Psoas muscle (tissue), 8 donors: ENCODE measurements around the gene SCNN1B. TPM values are rescaled to one million over a fixed set of nuclear protein-coding genes. Genes with fewer than 3 reads are reported as not detected.

Experiments used
- ATAC-seq, 4 donors: fragments of 200-7000 bp; cut with Tn5 transposase; one replicate each; pipeline ENCODE4 v1.9.1; 2020; ENCODE audit warnings: moderate library complexity in 3 of 4, mild to moderate bottlenecking in 2 of 4
- DNase-seq, 2 donors: peaks; one replicate each; pipeline ENCODE4 v3.0.0-alpha.2; 2020
- H3K27ac ChIP-seq: fragments of 200-600 bp; one replicate; pipeline ENCODE4 v1.8.0; 2022
- H3K27me3 ChIP-seq, 3 donors: fragments of 200-600 bp in 1 of 3; one replicate each; pipeline versions ENCODE4 v1.6.1 to v1.8.0; 2013 to 2022; ENCODE audit warnings: low read length in 2 of 3, mild to moderate bottlenecking in 2 of 3, moderate library complexity in 1 of 3; ENCODE audit not compliant: insufficient read depth in 3 of 3
- H3K36me3 ChIP-seq, 2 donors: fragments of 200-600 bp in 1 of 2; one replicate each; pipeline versions ENCODE4 v1.6.1 to v1.8.0; 2013 to 2022; ENCODE audit warnings: low read depth in 1 of 2, mild to moderate bottlenecking in 1 of 2, moderate library complexity in 1 of 2; ENCODE audit not compliant: insufficient read depth in 1 of 2
- H3K4me1 ChIP-seq: fragments of 200-600 bp; one replicate; pipeline ENCODE4 v1.8.0; 2022
- H3K4me3 ChIP-seq: fragments of 200-600 bp; one replicate; pipeline ENCODE4 v1.8.0; 2022; ENCODE audit warnings: mild to moderate bottlenecking
- H3K9me3 ChIP-seq: fragments of 200-600 bp; one replicate; pipeline ENCODE4 v1.8.0; 2022
- WGBS, 3 donors: extraction: QIAGEN DNeasy Blood & Tissue Kit; methylation state at CpG; one replicate each; pipeline versions ENCODE4 v1.1.6 to v1.1.7; 2013; 5-methylcytosine and 5-hydroxymethylcytosine counted together
- intact Hi-C, 2 donors: fragments of 100-400 bp; cut with DNase I; formaldehyde crosslinking; loops; one replicate each; pipeline versions ENCODE4 v1.11.0 to v1.14.2; 2022
- polyA plus RNA-seq, 3 donors: library from polyadenylated mRNA; stranded (reverse); fragments of 200-250 nt; gene quantifications; one replicate each; pipeline ENCODE4 v1.2.3, GENCODE V29; 2013
- total RNA-seq, 4 donors: library from RNA; stranded (reverse); fragmentation: NEBNext Ultra II Directional in 2 of 4; extraction: Animal tissue kit (Norgen Biotek cat#: 25700) in 2 of 4; gene quantifications; one replicate each; pipeline versions ENCODE4 v1.2.1 to v1.2.4, GENCODE V29; 2021 to 2023
- TF ChIP-seq, protein P1 (sequence below): fragments of 200-600 bp; IDR thresholded peaks from one replicate; pipeline ENCODE4 v1.8.0; 2022; ENCODE audit warnings: antibody characterized with exemption
- donor health status: healthy with polysubstance abuse.
- donor health status: DM: no; HTN: no; CAD: no; lungs with moderate emphysema.
- donor health status: Bipolar disorder and iron deficiency.
- donor health status: healthy.
- donor health status: DM: yes; HTN: yes; CAD: no.
- donor health status: DM: no; HTN: no; CAD: no.
- donor health status: DM: no; HTN: no; CAD: no.
- donor health status: DM: yes; HTN: yes; CAD: no.

Gene SCNN1B
- total and polyA plus RNA-seq, 7 donors: 0.10 to 0.76 (median 0.51) TPM

DNA sequence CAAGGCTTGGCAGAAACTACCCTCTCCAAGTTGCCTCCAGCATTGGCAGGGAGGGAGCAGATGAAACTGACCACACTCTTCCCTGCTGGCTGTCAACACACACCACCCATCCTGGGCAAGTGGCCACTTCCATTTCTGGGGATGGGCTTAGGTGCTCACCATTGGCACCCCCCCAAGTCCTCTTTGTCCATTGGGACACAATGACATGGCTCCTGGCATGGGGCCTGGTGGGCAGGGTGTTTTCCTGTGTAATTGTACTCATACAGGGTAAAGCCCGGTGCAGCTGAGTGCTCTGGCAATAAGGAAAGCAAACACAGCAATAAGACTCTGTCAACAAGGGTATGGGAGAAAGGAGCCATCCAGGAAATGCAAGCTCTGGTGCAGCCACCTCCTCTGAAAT is 22.6 kb downstream of the SCNN1B start:
- H3K36me3 ChIP-seq: no peaks in the 10 kb centered on the region
- intact Hi-C loops: no loop called here
- WGBS, 3 donors: 0 to 11% (median 10%) methylated on average over 1 of the region's 1 CpG
- ATAC-seq (peak in 1 of 4 donors; percentile 23), DNase-seq (peak in 1 of 2 donors; percentile 23)
- H3K27me3 ChIP-seq: no peaks in the 10 kb centered on the region
- TF ChIP-seq, protein P1, sequence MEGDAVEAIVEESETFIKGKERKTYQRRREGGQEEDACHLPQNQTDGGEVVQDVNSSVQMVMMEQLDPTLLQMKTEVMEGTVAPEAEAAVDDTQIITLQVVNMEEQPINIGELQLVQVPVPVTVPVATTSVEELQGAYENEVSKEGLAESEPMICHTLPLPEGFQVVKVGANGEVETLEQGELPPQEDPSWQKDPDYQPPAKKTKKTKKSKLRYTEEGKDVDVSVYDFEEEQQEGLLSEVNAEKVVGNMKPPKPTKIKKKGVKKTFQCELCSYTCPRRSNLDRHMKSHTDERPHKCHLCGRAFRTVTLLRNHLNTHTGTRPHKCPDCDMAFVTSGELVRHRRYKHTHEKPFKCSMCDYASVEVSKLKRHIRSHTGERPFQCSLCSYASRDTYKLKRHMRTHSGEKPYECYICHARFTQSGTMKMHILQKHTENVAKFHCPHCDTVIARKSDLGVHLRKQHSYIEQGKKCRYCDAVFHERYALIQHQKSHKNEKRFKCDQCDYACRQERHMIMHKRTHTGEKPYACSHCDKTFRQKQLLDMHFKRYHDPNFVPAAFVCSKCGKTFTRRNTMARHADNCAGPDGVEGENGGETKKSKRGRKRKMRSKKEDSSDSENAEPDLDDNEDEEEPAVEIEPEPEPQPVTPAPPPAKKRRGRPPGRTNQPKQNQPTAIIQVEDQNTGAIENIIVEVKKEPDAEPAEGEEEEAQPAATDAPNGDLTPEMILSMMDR: no peak
- no peaks in the 10 kb centered on the region for H3K4me1 ChIP-seq
- H3K9me3 ChIP-seq: no peaks in the 10 kb centered on the region
- H3K27ac ChIP-seq: no peak overlapping the region
- H3K4me3 ChIP-seq: no peak overlapping the region

DNA sequence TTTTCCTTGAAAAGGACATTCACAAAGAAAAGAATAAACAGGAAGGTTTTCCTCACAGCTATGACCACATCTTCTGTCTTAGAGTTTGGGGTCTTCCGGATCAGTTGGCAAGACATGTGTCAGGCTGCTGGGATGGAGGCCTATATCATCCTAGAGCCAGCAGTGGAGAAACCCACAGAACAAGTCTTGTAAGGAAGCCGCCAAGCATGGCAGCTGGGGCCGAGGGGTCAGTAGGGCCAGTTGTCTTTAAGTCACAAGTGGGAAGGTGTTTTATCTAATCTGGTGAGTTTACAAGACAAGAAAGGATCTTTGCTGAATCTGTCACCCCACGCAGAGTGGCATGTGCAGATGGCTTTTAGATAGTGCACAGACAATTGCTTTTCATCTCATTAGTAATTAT is 25.7 kb downstream of the SCNN1B start:
- TF ChIP-seq, protein P1: no peak
- 83 to 89% (median 88%) methylated on average over 4 of the region's 4 CpGs for WGBS, 3 donors
- H3K9me3 ChIP-seq: no peaks in the 10 kb centered on the region
- intact Hi-C loops: no loop called here
- H3K4me3 ChIP-seq: no peak overlapping the region
- no peaks in the 10 kb centered on the region for H3K36me3 ChIP-seq
- ATAC-seq (no peak), DNase-seq (no peak)
- H3K27ac ChIP-seq: no peak overlapping the region
- H3K27me3 ChIP-seq: no peaks in the 10 kb centered on the region
- no peaks in the 10 kb centered on the region for H3K4me1 ChIP-seq

DNA sequence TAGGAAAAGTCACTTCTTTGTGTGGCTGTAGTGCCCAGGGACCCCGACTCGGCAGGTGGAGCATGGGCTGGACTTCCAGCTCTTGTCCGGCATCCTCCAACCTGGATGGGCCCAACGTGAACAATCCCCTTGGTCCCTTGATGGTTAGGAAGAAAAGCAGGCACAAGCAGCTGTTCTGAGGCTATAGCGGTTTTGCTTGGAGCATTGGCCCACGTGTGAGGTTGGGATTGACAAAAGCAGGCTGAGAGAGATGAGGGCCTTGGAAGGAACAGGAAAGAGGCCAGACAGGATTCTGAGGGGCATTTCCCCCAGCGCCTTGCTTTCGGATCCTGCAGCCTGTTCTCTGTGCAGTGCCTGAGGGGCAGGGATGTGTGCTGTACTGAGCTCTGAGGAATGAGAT is 28.1 kb downstream of the SCNN1B start:
- Histone ChIP-seq H3K4me1 (no peaks in the 10 kb centered on the region), H3K27me3 (no peaks in the 10 kb centered on the region), H3K36me3 (no peaks in the 10 kb centered on the region), H3K4me3 (no peak overlapping the region), H3K9me3 (no peaks in the 10 kb centered on the region), H3K27ac (no peak overlapping the region)
- TF ChIP-seq, protein P1: no peak
- WGBS, 3 donors: 43 to 58% (median 57%) methylated on average over 8 of the region's 8 CpGs
- ATAC-seq (no peak), DNase-seq (no peak)
- intact Hi-C loops: no loop called here

DNA sequence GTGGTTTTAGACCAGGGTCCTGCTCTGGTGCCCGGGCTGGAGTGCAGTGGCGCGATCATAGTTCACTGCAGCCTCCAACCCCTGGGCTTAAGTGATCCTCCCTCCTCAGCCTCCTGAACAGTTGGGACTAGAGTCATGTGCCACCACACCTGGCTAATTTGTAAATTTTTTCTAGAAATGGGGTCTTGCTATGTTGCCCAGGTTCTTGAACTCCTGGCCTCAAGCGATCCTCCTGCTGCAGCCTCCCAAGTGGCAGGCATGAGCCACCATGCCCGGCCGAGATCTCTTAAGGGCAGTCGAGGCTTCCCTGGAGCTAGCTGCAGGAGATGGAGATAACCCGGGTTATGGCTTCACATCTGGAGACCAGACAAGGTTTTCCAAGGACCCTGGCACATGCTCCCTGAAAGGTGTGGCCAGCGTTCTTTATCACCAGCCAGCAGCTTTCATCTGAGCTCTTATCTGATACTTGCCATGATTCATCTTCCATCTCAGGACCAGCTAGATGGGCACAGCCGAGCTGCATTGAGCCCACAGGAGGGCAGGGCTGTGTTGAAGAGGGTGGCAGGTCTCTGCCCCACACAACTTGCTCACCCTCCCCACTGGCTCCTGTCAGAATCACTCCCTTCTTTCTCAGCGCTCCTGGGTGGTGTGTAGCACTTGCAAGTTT is 28.6 kb downstream of the SCNN1B start:
- 77 to 90% (median 80%) methylated on average over 11 of the region's 11 CpGs for WGBS, 3 donors

More for the DNA sequence above, 28.6 kb downstream of the SCNN1B start:
- no peaks in the 10 kb centered on the region for H3K36me3 ChIP-seq
- TF ChIP-seq, protein P1: no peak
- H3K27ac ChIP-seq: no peak overlapping the region
- H3K9me3 ChIP-seq: no peaks in the 10 kb centered on the region
- DNase-seq (no peak), ATAC-seq (no peak)
- H3K4me3 ChIP-seq: no peak overlapping the region
- H3K4me1 ChIP-seq: no peaks in the 10 kb centered on the region
- intact Hi-C loops: no loop called here
- H3K27me3 ChIP-seq: no peaks in the 10 kb centered on the region
